GM21528 (cell line): ENCODE data around the gene PHLDB1.
"Not testable (repeated sequence)": the region's sequence is repeated elsewhere in the genome, so short reads cannot be mapped to it uniquely, and the experiment has no call there.

Experiments
- ATAC-seq: cut with Tn5 transposase; IDR thresholded peaks from one replicate; pipeline ENCODE4 v1.9.1; 2021; ENCODE audit warnings: mild to moderate bottlenecking, moderate library complexity; ENCODE audit not compliant: unreplicated experiment, low FRiP score

PHLDB1 gene

DNA sequence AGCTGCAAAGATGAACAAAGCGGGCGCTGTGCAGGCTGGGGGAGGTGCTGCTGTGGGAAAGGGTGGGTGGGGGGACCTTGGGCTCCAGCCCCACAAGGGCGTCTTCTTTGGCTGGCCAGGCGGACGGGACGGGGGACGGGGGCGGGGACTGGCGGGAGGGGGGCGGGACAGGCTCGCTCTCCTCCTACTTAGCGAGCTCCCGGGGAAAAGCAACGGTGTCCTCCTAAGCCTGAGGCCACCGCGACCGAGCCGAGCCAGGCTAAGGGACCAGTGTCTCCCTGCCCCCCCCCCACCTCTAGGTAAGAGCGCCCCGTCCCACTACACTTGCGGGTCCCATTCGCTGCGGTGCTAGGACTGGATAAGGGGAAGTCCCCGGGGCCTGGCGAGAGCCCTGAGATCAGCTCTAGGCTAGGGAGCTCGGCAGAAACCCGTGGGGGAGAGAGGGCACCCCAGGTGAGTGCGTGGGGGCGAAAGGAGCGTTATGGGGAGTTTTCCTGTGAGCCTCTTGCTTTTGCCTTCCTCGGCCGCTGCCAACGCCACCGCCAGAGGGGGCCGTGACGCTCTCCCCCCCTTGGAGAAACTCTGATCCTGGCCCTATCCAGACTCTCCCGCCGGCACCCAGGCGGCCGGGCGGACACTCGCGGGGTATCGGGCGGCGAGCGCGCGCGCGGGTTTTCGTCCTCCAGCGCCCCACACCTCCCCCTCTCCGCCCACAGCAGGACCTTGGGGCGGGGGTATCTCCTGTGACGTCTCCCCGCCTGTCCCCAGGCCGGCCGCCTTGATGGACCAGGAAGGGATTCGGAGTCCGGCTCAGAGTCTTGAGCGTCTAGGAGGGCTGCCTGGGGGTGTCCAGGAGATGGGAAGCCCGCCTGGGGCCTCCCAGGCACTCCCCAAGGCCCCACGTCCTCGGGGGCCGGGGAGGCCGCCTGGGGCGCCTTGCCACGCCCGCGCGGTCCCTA, at the start of gene PHLDB1:
PHLDB1 (plus strand) TSS at position 215 of the 959 bp plus-strand sequence. CDS start 6,222 bp downstream, outside the sequence.
- no peak for ATAC-seq

GRCh38 chr11:118560806-118561205, 46.6 kb upstream of the PHLDB1 start:
- no peak for ATAC-seq

DNA sequence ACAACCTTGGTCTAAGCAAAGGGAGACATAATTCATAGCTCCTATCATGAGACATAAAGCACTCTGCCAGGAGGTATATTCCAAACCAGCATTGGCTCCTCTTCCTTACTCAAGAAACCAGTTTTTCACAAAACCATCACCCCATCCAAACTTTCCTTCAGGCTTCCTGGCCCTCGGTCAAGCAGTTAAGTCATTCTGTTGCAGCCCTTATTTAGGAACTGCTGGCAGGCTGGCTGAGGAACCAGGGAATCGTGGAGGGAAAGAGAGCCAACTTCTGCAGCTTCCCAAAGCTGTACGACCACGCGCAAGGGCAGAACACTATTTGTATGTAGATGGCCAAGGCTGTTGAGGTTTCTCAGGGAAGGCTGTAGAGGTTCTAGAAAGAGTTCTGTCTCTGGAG, 42.4 kb upstream of the PHLDB1 start:
- ATAC-seq: no peak

- ATAC-seq: no peak
Observed at GRCh38 chr11:118569670-118570069, 37.7 kb upstream of the PHLDB1 start.

DNA sequence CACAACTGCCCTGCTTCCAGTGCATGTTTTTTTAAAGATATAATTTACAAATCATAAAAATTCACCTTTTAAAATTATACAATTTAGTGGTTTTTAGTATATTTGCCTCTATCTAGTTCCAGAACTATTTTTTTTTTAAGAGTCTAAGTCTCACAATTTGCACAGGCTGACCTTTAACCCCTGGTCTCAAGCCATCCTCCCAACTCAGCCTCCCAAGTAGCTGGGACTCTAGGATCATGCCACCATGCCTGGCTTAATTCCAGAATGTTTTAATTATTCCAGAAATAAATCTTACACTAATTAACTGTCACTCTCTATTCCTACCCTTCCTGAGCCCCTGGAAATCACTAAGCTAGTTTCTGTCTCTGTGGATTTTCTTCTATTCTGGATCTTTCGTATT, 36.6 kb upstream of the PHLDB1 start:
- no peak for ATAC-seq

DNA sequence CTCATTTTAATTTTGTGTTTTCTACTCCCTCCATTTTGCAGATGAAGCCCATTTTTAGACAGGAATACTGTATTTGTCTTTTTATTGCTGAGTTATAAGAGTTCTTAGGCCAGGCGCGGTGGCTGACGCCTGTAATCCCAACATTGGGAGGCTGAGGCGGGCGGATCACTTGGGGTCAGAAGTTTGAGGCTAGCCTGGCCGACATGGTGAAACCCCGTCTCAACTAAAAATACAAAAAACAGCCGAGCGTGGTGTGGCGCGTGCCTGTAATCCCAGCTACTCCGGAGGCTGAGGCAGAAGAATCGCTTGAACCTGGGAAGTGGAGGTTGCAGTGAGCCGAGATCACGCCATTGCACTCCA, 35.7 kb upstream of the PHLDB1 start:
- ATAC-seq: not testable (repeated sequence)

- ATAC-seq: peak; percentile 72
Observed at GRCh38 chr11:118572061-118572980, 35.1 kb upstream of the PHLDB1 start, which contains the start of gene ARCN1. ARCN1 (plus strand) TSS chr11:118572409; CDS start chr11:118572548, 139 bp downstream.

- peak; percentile 24 for ATAC-seq
Observed at GRCh38 chr11:118572981-118573550, 34.3 kb upstream of the PHLDB1 start.

DNA sequence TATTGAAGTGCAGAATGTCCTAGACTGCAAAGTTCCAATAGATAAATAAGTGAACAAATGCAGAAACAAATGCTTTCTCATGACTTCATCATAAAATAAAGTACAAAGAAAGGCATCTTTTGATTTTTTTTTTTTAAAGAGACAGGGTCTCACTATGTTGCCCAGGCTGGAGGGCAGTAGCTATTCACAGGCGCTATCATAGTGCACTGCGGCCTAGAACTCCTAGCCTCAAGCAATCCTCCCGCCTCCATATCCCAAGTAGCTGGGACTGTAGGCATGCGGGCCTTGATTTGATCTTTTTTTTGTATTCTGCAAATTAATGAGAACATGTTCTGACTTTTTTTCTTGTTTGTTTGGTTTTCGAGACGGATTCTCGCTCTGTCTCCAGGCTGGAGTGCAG, 32.8 kb upstream of the PHLDB1 start:
- no peak for ATAC-seq

GRCh38 chr11:118577995-118578394, 29.4 kb upstream of the PHLDB1 start:
- not testable (repeated sequence) for ATAC-seq

- no peak for ATAC-seq
Observed at GRCh38 chr11:118581057-118581456, 26.4 kb upstream of the PHLDB1 start.

DNA sequence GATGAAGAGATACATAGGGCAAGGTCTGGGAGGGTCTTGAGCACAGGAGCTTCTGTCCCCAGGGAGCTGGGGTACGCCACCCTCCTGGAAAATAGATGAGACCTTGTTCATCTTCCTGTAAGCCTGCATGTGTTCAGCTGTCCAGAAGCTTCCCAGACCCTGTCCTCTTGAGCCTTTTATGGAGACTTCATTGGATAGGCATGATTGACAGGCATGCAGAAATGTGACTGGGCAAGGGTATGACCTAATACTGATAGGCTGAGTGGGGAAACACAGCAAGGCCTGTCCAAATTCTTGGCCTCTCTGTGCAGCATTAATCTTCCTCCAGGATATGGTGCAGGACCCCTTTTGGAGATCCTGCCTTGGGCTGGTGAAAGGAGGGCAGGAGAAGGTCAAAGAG, 19.5 kb upstream of the PHLDB1 start:
- no peak for ATAC-seq

GRCh38 chr11:118592616-118593367, 14.6 kb upstream of the PHLDB1 start:
- no peak for ATAC-seq

- ATAC-seq: not testable (repeated sequence)
Observed at GRCh38 chr11:118594984-118595383, 12.4 kb upstream of the PHLDB1 start.

GRCh38 chr11:118596224-118597146, 10.9 kb upstream of the PHLDB1 start:
- ATAC-seq: no peak

DNA sequence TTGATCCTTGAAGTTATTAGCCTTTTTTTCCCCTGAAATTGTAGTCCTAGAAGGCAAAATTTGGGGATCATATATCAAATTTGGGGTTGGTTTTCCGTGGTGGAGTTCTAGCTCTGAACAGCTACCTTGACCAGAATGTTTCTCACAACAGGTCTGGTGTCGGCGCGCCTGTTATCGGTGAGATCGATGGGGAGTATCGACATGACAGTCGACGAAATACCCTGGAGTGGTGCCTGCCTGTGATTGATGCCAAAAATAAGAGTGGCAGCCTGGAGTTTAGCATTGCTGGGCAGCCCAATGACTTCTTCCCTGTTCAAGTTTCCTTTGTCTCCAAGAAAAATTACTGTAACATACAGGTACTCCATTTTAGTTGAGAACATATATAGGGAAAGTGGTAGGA, 9.9 kb upstream of the PHLDB1 start:
- ATAC-seq: no peak

DNA sequence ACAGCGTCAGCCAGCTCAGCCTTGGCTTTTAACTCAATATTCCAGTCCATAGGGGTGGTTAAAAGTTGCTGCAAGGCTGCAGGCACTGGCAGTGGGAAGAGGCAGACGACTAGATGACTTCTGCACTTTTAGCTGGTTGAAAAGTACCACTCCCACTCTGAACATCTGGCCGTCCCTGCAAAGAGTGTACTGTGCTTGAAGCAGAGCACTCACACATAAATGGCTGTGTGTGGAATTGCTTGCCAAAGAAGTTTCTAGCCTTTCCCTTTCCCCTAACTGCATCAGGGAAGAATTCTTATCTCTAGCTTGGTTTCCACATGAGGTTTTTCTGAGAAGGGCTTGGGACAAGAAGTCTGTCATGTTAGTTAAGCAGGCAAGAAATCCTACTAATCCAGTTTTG, 5.1 kb upstream of the PHLDB1 start:
- no peak for ATAC-seq

DNA sequence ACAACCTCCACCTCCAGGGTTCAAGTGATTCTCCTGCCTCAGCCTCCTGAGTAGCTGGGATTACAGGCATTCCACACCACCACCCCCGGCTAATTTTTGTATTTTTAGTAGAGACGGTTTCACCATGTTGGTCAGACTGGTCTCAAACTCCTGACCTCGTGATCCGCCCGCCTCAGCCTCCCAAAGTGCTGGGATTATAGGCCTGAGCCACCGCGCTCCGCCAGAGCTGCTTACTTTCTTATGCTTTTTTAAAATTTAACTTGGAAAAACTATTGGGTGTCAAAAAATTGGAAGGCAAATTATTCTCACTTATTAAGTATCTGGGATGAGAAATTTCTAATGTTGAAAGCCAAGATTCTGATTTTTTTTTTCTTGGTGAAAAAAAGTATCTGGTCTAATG, 3.7 kb upstream of the PHLDB1 start:
- ATAC-seq: not testable (repeated sequence)

DNA sequence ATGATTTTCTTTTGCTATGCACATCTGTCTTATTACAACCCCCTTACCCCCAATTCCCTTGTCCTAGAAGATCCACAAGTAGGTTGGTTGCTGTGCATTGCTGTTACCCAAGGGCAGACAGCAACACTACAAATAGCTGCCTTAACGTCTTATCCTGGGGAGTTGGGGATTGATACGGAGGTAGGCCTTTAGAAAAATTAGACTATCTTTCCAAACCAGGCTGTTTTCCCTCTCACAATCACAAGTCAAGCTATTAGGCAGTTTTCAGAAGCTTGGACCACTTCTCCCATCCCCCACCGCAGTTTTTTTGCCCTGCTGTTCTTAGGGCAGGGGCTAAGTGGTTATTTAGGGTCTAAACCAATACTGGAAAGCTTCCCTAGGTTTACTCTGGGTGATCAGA, 2.8 kb upstream of the PHLDB1 start:
- no peak for ATAC-seq
